ENCODE data around the gene NEGR1.

DNA sequence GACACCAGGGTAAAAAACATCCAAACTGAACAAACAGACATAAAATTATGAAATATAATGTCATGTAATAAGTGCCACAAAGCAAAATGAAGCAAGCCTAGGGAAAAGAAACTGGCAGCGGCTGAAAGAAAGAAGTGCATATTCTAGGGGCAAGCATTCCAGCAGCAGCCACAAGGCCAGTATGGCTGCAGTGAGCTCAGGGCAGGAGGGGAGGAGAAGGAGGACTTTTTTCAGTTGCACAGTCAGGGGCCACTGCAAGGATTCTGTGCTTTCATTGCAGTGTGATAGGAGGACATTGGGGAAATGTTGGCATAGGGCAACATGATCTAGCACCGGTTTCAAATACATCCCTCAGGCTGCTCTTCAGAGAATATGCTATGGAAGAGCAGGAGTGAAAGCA, 263.8 kb downstream of the NEGR1 start:
- TF ChIP-seq POLR2A (IDR thresholded peaks at IDR 0.05), result no peak
- TF ChIP-seq, protein P1, sequence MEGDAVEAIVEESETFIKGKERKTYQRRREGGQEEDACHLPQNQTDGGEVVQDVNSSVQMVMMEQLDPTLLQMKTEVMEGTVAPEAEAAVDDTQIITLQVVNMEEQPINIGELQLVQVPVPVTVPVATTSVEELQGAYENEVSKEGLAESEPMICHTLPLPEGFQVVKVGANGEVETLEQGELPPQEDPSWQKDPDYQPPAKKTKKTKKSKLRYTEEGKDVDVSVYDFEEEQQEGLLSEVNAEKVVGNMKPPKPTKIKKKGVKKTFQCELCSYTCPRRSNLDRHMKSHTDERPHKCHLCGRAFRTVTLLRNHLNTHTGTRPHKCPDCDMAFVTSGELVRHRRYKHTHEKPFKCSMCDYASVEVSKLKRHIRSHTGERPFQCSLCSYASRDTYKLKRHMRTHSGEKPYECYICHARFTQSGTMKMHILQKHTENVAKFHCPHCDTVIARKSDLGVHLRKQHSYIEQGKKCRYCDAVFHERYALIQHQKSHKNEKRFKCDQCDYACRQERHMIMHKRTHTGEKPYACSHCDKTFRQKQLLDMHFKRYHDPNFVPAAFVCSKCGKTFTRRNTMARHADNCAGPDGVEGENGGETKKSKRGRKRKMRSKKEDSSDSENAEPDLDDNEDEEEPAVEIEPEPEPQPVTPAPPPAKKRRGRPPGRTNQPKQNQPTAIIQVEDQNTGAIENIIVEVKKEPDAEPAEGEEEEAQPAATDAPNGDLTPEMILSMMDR (IDR thresholded peaks at IDR 0.05), result no peak

All from heart left ventricle (tissue), 13 donors.